ENCODE data around the gene MRRF.

GRCh38 chr9:122251351-122251750 is 13.3 kb upstream of the MRRF start:
- TF ChIP-seq EZH2 (IDR thresholded peaks at IDR 0.05; ENCODE audit: insufficient read depth, poor library complexity, severe bottlenecking) (no peak), EZH2phosphoT487 (IDR thresholded peaks at IDR 0.05; ENCODE audit: insufficient read depth, low read depth) (no peak)
